ENCODE results near the gene NOVA1.

Gene NOVA1

GRCh38 chr14:26594756-26595545, 2.9 kb downstream of the NOVA1 start:
- FAIRE-seq = no peak
- no peak for DNase-seq (ENCODE audit: extremely low spot score, insufficient read length, low read depth)

GRCh38 chr14:26594148-26594547, 3.7 kb downstream of the NOVA1 start:
- FAIRE-seq = no peak
- DNase-seq (ENCODE audit: extremely low spot score, insufficient read length, low read depth) = no peak

- FAIRE-seq (no peak), DNase-seq (ENCODE audit: extremely low spot score, insufficient read length, low read depth) (no peak)
Observed at GRCh38 chr14:26593357-26593756, 4.5 kb downstream of the NOVA1 start.

DNA sequence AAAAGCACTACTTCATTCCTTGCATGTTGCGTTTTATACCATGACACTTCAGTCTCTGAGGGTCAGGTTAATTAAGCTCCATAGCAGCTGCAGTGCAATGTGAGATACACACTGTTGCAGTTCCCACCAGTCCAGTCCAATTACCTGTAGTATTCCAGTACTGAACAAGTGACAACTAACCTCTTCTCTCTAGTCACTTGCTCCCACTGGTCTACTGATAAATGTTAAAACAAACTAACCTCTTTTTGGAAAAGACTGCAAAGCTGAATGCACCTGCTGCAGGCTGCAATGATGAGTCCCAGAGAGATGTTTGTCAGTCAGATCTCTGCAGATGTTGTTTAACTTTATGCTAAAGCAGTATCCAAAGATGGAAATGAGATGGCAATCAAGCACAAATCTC, 7.9 kb downstream of the NOVA1 start:
- no peak for DNase-seq (ENCODE audit: extremely low spot score, insufficient read length, low read depth)
- no peak for FAIRE-seq

GRCh38 chr14:26577711-26578110, 20.1 kb downstream of the NOVA1 start:
- DNase-seq (ENCODE audit: extremely low spot score, insufficient read length, low read depth) (no peak), FAIRE-seq (no peak)

- FAIRE-seq = no peak
- DNase-seq (ENCODE audit: extremely low spot score, insufficient read length, low read depth) = no peak
Observed at GRCh38 chr14:26554069-26554772, 43.6 kb downstream of the NOVA1 start.

DNA sequence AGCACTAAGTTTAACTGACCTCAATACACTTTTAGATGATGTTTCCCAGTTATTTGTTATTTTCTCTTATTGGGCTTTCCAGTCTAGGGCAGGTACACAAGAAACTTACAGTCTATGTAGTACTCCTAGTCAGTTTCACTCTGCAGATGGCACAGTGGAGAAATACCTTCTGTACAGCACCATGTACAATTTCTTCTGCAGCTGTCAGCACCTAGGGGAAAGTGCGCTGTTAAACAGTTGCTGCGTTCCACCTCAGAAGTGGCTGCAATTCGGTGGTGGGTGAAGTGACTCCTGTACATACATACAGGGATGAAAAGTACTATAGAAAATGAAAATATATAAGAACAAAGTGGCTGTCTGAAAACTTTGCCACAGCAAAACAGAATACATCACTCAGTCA, 48.3 kb downstream of the NOVA1 start:
- FAIRE-seq = no peak
- DNase-seq (ENCODE audit: extremely low spot score, insufficient read length, low read depth) = no peak

DNA sequence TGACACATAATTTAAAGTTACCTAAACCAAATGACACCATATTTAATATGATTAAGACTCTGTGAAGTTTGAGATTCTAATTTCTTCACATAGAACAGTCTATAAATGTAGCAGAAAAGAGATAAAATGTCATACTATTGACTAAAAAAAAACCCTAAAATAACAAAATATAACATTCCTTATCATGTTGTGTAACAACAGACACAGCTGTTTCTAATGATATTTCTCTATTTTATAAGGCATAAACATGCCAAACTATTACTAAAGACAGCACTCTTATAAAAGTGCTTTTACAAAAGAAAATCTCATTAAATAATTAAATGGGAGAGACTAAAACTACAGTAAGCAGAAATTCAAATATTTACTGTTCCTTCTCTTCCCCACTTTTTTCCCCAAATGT, 49.4 kb downstream of the NOVA1 start:
- FAIRE-seq (no peak), DNase-seq (ENCODE audit: extremely low spot score, insufficient read length, low read depth) (no peak)

DNA sequence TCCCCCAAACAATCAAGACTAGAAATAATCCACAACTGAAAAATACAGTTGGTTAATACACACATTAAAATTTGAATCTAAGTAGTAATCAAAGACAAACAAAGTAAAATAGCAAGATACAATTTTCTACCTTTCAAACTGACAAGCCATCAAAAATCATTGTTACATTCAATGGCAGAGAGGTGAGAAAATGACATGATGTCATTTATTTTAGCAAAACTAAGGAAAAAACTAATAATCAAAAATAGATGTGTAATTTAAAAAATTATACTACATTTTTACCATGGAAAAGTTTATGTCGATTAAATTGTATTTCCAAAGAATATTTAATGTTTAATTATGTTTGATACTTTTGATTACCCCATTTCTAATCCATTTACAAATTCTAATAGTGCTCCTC, 59.7 kb downstream of the NOVA1 start:
- FAIRE-seq = no peak
- DNase-seq (ENCODE audit: extremely low spot score, insufficient read length, low read depth) = no peak

GRCh38 chr14:26531894-26532293, 65.9 kb downstream of the NOVA1 start:
- FAIRE-seq = no peak
- DNase-seq (ENCODE audit: extremely low spot score, insufficient read length, low read depth) = no peak

- FAIRE-seq (no peak), DNase-seq (ENCODE audit: extremely low spot score, insufficient read length, low read depth) (no peak)
Observed at GRCh38 chr14:26528415-26529182, 69.2 kb downstream of the NOVA1 start.

DNA sequence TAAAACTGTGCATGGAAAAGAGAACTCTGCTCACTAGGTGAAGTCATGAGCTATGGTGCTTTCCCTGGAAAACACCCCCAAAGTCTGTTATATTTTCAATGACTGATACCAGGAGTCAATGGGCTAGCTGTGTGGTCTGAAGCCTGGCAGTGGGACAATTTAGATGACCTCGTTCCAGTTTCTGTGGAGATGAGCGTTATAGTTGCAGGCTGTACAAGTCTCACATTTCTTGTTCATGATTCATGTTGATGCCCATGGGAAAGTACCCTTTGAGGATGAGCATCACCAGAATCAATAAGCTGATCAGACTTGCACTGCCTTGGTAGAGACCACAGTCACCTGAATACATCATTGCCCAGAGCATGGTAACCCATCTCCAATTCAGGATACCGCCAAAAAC, 70.7 kb downstream of the NOVA1 start:
- no peak for FAIRE-seq
- DNase-seq (ENCODE audit: extremely low spot score, insufficient read length, low read depth) = no peak

DNA sequence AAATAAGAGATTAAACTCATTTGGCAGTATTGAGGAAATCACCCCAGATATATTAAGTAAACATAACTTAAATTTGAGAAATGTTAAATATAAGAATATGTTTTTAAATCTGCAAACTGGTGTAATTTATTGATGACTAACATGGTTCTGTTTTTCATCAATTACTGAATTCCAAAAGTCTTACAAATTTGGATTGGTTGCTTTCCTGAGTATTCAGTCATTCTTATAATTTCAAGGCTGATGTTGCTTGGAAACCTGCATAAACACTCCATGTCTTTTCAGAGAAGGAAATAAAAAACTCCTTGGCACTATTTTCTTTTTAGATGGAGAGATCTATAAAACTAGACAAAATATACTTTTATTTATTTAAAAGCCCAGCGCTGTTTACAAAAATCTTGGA, 71.7 kb downstream of the NOVA1 start:
- DNase-seq (ENCODE audit: extremely low spot score, insufficient read length, low read depth) = no peak
- FAIRE-seq = no peak

DNA sequence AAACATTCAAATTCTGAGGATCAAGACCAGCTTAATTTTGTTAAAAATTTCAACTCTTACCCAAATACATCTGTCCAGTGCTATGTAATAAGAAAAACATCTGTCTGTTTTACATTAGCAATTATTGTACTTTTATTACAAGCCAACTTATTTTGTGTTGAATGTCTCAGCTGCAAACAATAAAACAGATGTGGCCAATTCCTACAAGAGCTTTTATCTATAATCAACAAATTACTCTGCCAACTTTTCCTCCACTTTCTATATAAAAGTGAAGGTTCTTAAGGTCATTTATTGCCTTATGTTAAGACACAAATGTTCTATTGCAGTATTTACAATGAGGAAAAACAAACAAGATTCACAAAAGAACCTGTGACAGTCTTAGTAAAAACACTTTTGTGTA, 72.7 kb downstream of the NOVA1 start:
- DNase-seq (ENCODE audit: extremely low spot score, insufficient read length, low read depth) = no peak
- no peak for FAIRE-seq

GRCh38 chr14:26522967-26523366, 74.9 kb downstream of the NOVA1 start:
- DNase-seq (ENCODE audit: extremely low spot score, insufficient read length, low read depth) (no peak), FAIRE-seq (no peak)

DNA sequence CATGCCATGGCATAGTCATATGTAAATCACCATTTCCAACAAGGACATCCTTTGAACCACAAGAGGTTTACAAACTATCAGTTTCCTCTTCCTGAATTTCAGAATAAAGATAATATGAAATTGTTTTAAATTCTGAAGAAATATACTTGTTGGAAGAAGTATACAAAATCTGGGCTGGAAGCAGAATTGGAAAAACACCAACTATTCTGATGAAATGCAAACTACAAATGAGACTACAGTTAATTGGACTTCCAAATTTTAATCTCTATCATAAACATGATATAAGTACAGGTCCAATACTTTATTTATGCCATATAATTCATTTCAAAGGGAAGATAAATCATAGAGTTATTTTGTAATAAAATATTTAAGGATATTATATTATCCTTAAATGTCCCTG, 80.1 kb downstream of the NOVA1 start:
- no peak for FAIRE-seq
- DNase-seq (ENCODE audit: extremely low spot score, insufficient read length, low read depth) = no peak

GRCh38 chr14:26500028-26500427, 97.8 kb downstream of the NOVA1 start:
- DNase-seq (ENCODE audit: extremely low spot score, insufficient read length, low read depth) (no peak), FAIRE-seq (no peak)

GRCh38 chr14:26499546-26499945, 98.3 kb downstream of the NOVA1 start:
- no peak for FAIRE-seq

DNA sequence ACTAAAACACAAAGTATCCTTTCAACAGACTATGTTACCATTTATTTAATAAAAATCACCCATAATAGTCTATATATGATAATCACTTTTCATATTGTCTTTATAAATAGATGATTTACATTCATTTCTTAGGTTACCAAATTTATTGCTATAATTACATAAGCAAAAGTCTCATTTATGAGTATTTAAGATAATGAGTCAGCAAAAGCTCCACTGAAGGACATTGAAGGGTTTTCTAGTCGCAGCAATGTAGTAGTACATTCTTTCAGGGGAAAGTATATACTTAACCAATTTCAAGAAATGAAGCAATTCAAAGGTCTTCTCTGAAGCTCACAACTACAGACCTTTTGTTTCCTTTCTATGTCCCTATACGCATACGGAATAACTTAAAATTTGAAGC, 110.9 kb downstream of the NOVA1 start:
- DNase-seq (ENCODE audit: extremely low spot score, insufficient read length, low read depth) = no peak
- no peak for FAIRE-seq

More at GRCh38 chr14:26499546-26499945, 98.3 kb downstream of the NOVA1 start:
- DNase-seq (ENCODE audit: extremely low spot score, insufficient read length, low read depth) = no peak

GRCh38 chr14:26484562-26484961, 113.3 kb downstream of the NOVA1 start:
- FAIRE-seq = no peak

DNA sequence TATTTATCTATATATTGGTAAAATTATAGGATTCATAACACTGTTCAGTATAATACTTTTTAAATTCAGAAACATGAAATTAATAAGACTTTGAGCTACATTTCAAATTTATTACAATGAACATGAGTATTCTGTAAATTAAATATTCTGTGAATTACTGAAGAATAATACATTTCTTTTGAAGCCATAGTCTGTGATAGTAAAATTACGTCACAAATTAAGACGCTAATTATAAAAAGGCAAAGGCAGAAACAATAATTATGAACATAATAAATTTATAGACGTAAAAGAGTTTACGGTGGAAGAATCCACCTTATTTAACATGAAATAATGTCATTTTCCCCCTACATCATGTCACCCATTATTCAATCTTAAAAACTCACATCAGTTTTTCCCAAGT, 118.9 kb downstream of the NOVA1 start:
- FAIRE-seq (no peak), DNase-seq (ENCODE audit: extremely low spot score, insufficient read length, low read depth) (no peak)

More at GRCh38 chr14:26484562-26484961, 113.3 kb downstream of the NOVA1 start:
- DNase-seq (ENCODE audit: extremely low spot score, insufficient read length, low read depth) = no peak
